Mucosa of stomach (tissue), 1 donor: Measurements from ENCODE around the gene ZBTB38.

Source experiments
- H3K27me3 ChIP-seq: one replicate; pipeline ENCODE4 v1.7.0; 2013; ENCODE audit warnings: mild to moderate bottlenecking, low read length; ENCODE audit not compliant: control insufficient read depth, insufficient read depth
- H3K36me3 ChIP-seq: one replicate; pipeline ENCODE4 v1.7.0; 2013; ENCODE audit warnings: low read length; ENCODE audit not compliant: control insufficient read depth, insufficient read depth
- H3K4me1 ChIP-seq: one replicate; pipeline ENCODE4 v1.7.0; 2013; ENCODE audit warnings: mild to moderate bottlenecking, low read length; ENCODE audit not compliant: control insufficient read depth, insufficient read depth
- H3K4me3 ChIP-seq: one replicate; pipeline ENCODE4 v1.7.0; 2013; ENCODE audit warnings: low read length
- H3K9ac ChIP-seq: one replicate; pipeline ENCODE4 v1.7.0; 2013; ENCODE audit warnings: mild to moderate bottlenecking, low read length, moderate library complexity
- H3K9me3 ChIP-seq: one replicate; pipeline ENCODE4 v1.7.0; 2013; ENCODE audit warnings: mild to moderate bottlenecking, low read length, moderate library complexity; ENCODE audit not compliant: control insufficient read depth
- donor health status: Pancreatic carcinoma.

ZBTB38 gene

GRCh38 chr3:141343077-141343476, 25.2 kb upstream of the ZBTB38 start:
- no peaks in the 10 kb centered on the region for H3K36me3 ChIP-seq
- H3K27me3 ChIP-seq: no peaks in the 10 kb centered on the region
- peaks cover 20% of the 10 kb centered on the region for H3K4me1 ChIP-seq
- H3K9ac ChIP-seq: no peak overlapping the region
- H3K4me3 ChIP-seq: no peak overlapping the region
- no peaks in the 10 kb centered on the region for H3K9me3 ChIP-seq

GRCh38 chr3:141343865-141344271, 24.4 kb upstream of the ZBTB38 start:
- H3K9me3 ChIP-seq: no peaks in the 10 kb centered on the region
- H3K9ac ChIP-seq: no peak overlapping the region
- H3K4me3 ChIP-seq: no peak overlapping the region
- peaks cover 20% of the 10 kb centered on the region for H3K4me1 ChIP-seq
- no peaks in the 10 kb centered on the region for H3K36me3 ChIP-seq
- no peaks in the 10 kb centered on the region for H3K27me3 ChIP-seq

- H3K4me3 ChIP-seq: no peak overlapping the region
- H3K4me1 ChIP-seq: peaks cover 20% of the 10 kb centered on the region
- H3K9me3 ChIP-seq: no peaks in the 10 kb centered on the region
- no peak overlapping the region for H3K9ac ChIP-seq
- H3K36me3 ChIP-seq: no peaks in the 10 kb centered on the region
- no peaks in the 10 kb centered on the region for H3K27me3 ChIP-seq
Measured at GRCh38 chr3:141345528-141345927, 22.8 kb upstream of the ZBTB38 start.

GRCh38 chr3:141346007-141346406, 22.3 kb upstream of the ZBTB38 start:
- Histone ChIP-seq H3K9me3 (no peaks in the 10 kb centered on the region), H3K27me3 (no peaks in the 10 kb centered on the region), H3K4me3 (no peak overlapping the region), H3K9ac (no peak overlapping the region), H3K36me3 (no peaks in the 10 kb centered on the region), H3K4me1 (peaks cover 20% of the 10 kb centered on the region)

- H3K36me3 ChIP-seq: no peaks in the 10 kb centered on the region
- H3K4me1 ChIP-seq: peaks cover 20% of the 10 kb centered on the region
- H3K9me3 ChIP-seq: no peaks in the 10 kb centered on the region
- H3K27me3 ChIP-seq: no peaks in the 10 kb centered on the region
- H3K9ac ChIP-seq: no peak overlapping the region
- no peak overlapping the region for H3K4me3 ChIP-seq
Measured at GRCh38 chr3:141346418-141346817, 21.9 kb upstream of the ZBTB38 start.

GRCh38 chr3:141346839-141347238, 21.5 kb upstream of the ZBTB38 start:
- Histone ChIP-seq H3K4me1 (peaks cover 20% of the 10 kb centered on the region), H3K36me3 (no peaks in the 10 kb centered on the region), H3K9me3 (no peaks in the 10 kb centered on the region), H3K27me3 (no peaks in the 10 kb centered on the region), H3K9ac (no peak overlapping the region), H3K4me3 (no peak overlapping the region)

- no peaks in the 10 kb centered on the region for H3K27me3 ChIP-seq
- no peaks in the 10 kb centered on the region for H3K9me3 ChIP-seq
- H3K4me1 ChIP-seq: peaks cover 20% of the 10 kb centered on the region
- no peaks in the 10 kb centered on the region for H3K36me3 ChIP-seq
- no peak overlapping the region for H3K9ac ChIP-seq
- H3K4me3 ChIP-seq: no peak overlapping the region
Measured at GRCh38 chr3:141348837-141349236, 19.5 kb upstream of the ZBTB38 start.

- Histone ChIP-seq H3K9ac (no peak overlapping the region), H3K36me3 (no peaks in the 10 kb centered on the region), H3K27me3 (no peaks in the 10 kb centered on the region), H3K4me1 (peaks cover 20% of the 10 kb centered on the region), H3K9me3 (no peaks in the 10 kb centered on the region), H3K4me3 (no peak overlapping the region)
Measured at GRCh38 chr3:141349711-141350110, 18.6 kb upstream of the ZBTB38 start.

- Histone ChIP-seq H3K36me3 (no peaks in the 10 kb centered on the region), H3K9me3 (no peaks in the 10 kb centered on the region), H3K27me3 (no peaks in the 10 kb centered on the region), H3K4me1 (peaks cover 12% of the 10 kb centered on the region), H3K4me3 (no peak overlapping the region), H3K9ac (no peak overlapping the region)
Measured at GRCh38 chr3:141350666-141351065, 17.6 kb upstream of the ZBTB38 start.

GRCh38 chr3:141352262-141352984, 15.9 kb upstream of the ZBTB38 start:
- Histone ChIP-seq H3K4me1 (no peaks in the 10 kb centered on the region), H3K36me3 (no peaks in the 10 kb centered on the region), H3K9ac (no peak overlapping the region), H3K4me3 (no peak overlapping the region), H3K9me3 (no peaks in the 10 kb centered on the region), H3K27me3 (no peaks in the 10 kb centered on the region)

- no peaks in the 10 kb centered on the region for H3K4me1 ChIP-seq
- H3K9me3 ChIP-seq: no peaks in the 10 kb centered on the region
- no peaks in the 10 kb centered on the region for H3K27me3 ChIP-seq
- H3K36me3 ChIP-seq: no peaks in the 10 kb centered on the region
- H3K9ac ChIP-seq: no peak overlapping the region
- H3K4me3 ChIP-seq: no peak overlapping the region
Measured at GRCh38 chr3:141353652-141354495, 14.4 kb upstream of the ZBTB38 start.

- H3K27me3 ChIP-seq: no peaks in the 10 kb centered on the region
- H3K9ac ChIP-seq: no peak overlapping the region
- H3K4me3 ChIP-seq: no peak overlapping the region
- H3K36me3 ChIP-seq: no peaks in the 10 kb centered on the region
- H3K9me3 ChIP-seq: no peaks in the 10 kb centered on the region
- no peaks in the 10 kb centered on the region for H3K4me1 ChIP-seq
Measured at GRCh38 chr3:141354517-141354916, 13.8 kb upstream of the ZBTB38 start.
